Occipital lobe (tissue), 2 donors: ENCODE results near the gene METTL1. TPM values are rescaled to one million over a fixed set of nuclear protein-coding genes. Genes with fewer than 3 reads are reported as not detected.

ENCODE experiments used
- DNase-seq: peaks from one replicate; lab custom pipeline; 2025; lab: John Stamatoyannopoulos, UW
- total RNA-seq: library from RNA; depleted of rRNA; stranded (reverse); fragments of >200 nt; gene quantifications from one replicate; pipeline ENCODE4 v1.2.3, GENCODE V29; 2014

The METTL1 gene
- total RNA-seq, 1 donor from 2014 or later, result 0.94 TPM

GRCh38 chr12:57754411-57755193 is 17.3 kb downstream of the METTL1 start, which contains the start of gene MARCHF9:
Gene MARCHF9 (plus strand): TSS chr12:57755103. CDS start chr12:57755529, 426 bp downstream.
- DNase-seq, result peak; percentile 14

- DNase-seq, result no peak
Measured at GRCh38 chr12:57753756-57754337, 18.1 kb downstream of the METTL1 start.

- no peak for DNase-seq
Measured at GRCh38 chr12:57752668-57753000, 19.3 kb downstream of the METTL1 start.

- DNase-seq, result peak; percentile 100
Measured at GRCh38 chr12:57751788-57752667, 19.9 kb downstream of the METTL1 start, which contains the start of gene CDK4. Gene CDK4 (minus strand): TSS chr12:57752310. CDS start chr12:57751717, 593 bp downstream.

- no peak for DNase-seq
Measured at GRCh38 chr12:57751432-57751787, 20.5 kb downstream of the METTL1 start.

GRCh38 chr12:57750561-57751431 is 21.1 kb downstream of the METTL1 start:
- no peak for DNase-seq

- DNase-seq, result no peak
Measured at GRCh38 chr12:57749061-57749460, 22.8 kb downstream of the METTL1 start.

- no peak for DNase-seq
Measured at GRCh38 chr12:57746025-57746424, 25.9 kb downstream of the METTL1 start.

GRCh38 chr12:57745485-57745881 is 26.4 kb downstream of the METTL1 start:
- DNase-seq, result no peak

GRCh38 chr12:57744777-57745484 is 27.0 kb downstream of the METTL1 start, which contains the start of gene TSPAN31:
Gene TSPAN31 (plus strand): TSS chr12:57745039. CDS start chr12:57745155, 116 bp downstream.
- DNase-seq, result peak; percentile 97

GRCh38 chr12:57744194-57744776 is 27.6 kb downstream of the METTL1 start:
- DNase-seq, result no peak

- no peak for DNase-seq
Measured at GRCh38 chr12:57743769-57744168, 28.1 kb downstream of the METTL1 start.

GRCh38 chr12:57741844-57742738 is 29.8 kb downstream of the METTL1 start:
- no peak for DNase-seq

- no peak for DNase-seq
Measured at GRCh38 chr12:57741413-57741789, 30.5 kb downstream of the METTL1 start.

GRCh38 chr12:57740656-57741412 is 31.1 kb downstream of the METTL1 start:
- peak; percentile 35 for DNase-seq

- DNase-seq, result no peak
Measured at GRCh38 chr12:57739914-57740538, 31.9 kb downstream of the METTL1 start.

GRCh38 chr12:57739387-57739786 is 32.5 kb downstream of the METTL1 start:
- DNase-seq, result peak; percentile 26
